ENCODE results near the gene KIF26B. TPM values are rescaled to one million over a fixed set of nuclear protein-coding genes. Genes with fewer than 3 reads are reported as not detected.

The KIF26B gene
- polyA plus RNA-seq, 2 of the 4 experiments (the other 2 are of a cell fraction), result 0.01 to 0.04 TPM

DNA sequence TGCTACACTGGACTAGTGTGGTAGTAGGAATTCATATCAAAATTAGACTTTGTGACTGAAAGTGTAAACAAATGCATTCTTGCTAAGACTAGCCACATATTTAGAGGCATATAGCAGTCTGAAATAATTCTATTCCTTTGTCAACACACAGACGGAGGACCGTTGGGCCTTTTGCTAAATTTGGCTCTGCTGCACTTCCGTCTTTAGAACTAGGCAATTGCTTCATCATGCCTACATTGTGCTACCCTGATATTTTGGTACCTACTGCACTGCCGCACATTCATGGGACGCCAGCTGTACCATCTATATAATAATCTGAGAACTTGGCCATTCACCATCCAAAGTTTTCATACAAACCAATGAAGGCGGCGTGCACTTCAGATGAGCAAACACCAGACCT lies 346.8 kb downstream of the KIF26B start (continued):
- TF ChIP-seq, protein P1, sequence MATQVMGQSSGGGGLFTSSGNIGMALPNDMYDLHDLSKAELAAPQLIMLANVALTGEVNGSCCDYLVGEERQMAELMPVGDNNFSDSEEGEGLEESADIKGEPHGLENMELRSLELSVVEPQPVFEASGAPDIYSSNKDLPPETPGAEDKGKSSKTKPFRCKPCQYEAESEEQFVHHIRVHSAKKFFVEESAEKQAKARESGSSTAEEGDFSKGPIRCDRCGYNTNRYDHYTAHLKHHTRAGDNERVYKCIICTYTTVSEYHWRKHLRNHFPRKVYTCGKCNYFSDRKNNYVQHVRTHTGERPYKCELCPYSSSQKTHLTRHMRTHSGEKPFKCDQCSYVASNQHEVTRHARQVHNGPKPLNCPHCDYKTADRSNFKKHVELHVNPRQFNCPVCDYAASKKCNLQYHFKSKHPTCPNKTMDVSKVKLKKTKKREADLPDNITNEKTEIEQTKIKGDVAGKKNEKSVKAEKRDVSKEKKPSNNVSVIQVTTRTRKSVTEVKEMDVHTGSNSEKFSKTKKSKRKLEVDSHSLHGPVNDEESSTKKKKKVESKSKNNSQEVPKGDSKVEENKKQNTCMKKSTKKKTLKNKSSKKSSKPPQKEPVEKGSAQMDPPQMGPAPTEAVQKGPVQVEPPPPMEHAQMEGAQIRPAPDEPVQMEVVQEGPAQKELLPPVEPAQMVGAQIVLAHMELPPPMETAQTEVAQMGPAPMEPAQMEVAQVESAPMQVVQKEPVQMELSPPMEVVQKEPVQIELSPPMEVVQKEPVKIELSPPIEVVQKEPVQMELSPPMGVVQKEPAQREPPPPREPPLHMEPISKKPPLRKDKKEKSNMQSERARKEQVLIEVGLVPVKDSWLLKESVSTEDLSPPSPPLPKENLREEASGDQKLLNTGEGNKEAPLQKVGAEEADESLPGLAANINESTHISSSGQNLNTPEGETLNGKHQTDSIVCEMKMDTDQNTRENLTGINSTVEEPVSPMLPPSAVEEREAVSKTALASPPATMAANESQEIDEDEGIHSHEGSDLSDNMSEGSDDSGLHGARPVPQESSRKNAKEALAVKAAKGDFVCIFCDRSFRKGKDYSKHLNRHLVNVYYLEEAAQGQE (IDR thresholded peaks at IDR 0.05), result no peak
- TF ChIP-seq TFCP2L1 (CRISPR knock-in tag; IDR thresholded peaks at IDR 0.05), result no peak

DNA sequence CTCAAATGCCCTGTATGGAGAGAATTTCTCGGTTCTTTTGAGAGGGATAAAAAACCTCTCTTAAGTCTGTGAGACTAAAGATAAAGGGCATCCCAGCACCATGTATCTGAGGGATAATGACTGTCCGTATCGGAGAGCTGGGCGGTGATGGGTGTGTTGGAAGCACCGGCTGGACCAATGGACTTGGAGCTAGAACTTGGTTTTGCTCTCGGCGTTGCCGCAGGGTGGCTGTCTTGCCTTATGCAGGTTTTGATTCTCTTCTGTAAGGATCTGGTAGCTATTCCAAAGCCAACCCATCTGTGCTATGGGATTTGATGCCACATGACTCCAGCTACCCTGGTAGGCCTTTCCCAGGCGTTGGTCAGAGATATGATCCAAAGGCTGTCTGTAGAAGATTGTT lies 348.8 kb downstream of the KIF26B start:
- Histone ChIP-seq H3K4me2 (no peak overlapping the region), H3K27ac (no peak overlapping the region), H3K4me3 (no peak overlapping the region), H3K4me1 (no peaks in the 10 kb centered on the region), H3K9me3 (no peaks in the 10 kb centered on the region)
- CTCF ChIA-PET, result interaction anchor here (1.1 kb wide), 1 partner anchor 13 kb away, joined by 3 read pairs; no protein-coding TSS in a partner anchor
- FAIRE-seq (no peak), DNase-seq (ENCODE audit: low read depth in 1 of 2, low spot score in 1 of 2) (no peak), ATAC-seq (no peak)
- POLR2A ChIA-PET, result no interaction called here
- TF ChIP-seq NFE2L2 (conservative IDR thresholded peaks at IDR 0.05; ENCODE audit: low read length), result no peak
- TF ChIP-seq HEYL (CRISPR knock-in tag; IDR thresholded peaks at IDR 0.05), result no peak
- TF ChIP-seq POLR2AphosphoS2 (conservative IDR thresholded peaks at IDR 0.05; ENCODE audit: low read length), result no peak
- TF ChIP-seq BHLHE40 (IDR thresholded peaks at IDR 0.05; ENCODE audit: low read depth, low read length), result no peak
- 60% methylated on average over 9 of the region's 9 CpGs for WGBS (ENCODE audit: missing lambda C conversion rate)

DNA sequence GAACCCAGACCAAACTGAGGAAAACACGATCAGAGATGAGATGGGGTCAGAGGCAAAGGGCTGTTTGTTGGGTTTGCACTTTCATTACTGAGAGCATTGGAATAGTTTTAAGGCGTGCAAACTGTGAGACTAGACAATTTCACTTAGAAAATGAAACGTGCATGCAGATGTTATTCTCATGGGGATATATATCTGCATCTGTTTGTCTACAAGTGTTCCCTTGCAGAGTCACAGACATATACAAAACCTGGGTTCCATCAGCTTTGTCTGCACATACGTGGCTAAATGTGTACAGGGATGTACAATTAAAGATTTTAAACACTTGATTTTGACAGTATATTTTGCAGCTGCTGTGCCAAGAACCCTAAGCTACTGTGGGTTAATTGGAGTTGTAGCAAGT lies 355.4 kb downstream of the KIF26B start:
- TF ChIP-seq, protein P2, sequence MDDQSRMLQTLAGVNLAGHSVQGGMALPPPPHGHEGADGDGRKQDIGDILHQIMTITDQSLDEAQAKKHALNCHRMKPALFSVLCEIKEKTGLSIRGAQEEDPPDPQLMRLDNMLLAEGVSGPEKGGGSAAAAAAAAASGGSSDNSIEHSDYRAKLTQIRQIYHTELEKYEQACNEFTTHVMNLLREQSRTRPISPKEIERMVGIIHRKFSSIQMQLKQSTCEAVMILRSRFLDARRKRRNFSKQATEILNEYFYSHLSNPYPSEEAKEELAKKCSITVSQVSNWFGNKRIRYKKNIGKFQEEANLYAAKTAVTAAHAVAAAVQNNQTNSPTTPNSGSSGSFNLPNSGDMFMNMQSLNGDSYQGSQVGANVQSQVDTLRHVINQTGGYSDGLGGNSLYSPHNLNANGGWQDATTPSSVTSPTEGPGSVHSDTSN (IDR thresholded peaks at IDR 0.05), result no peak
- TF ChIP-seq GATA3 (IDR thresholded peaks at IDR 0.05; ENCODE audit: borderline replicate concordance) (no peak), RCOR1 (IDR thresholded peaks at IDR 0.05; ENCODE audit: low read depth, low read length) (no peak), FOXS1 (CRISPR knock-in tag; IDR thresholded peaks at IDR 0.05) (no peak)
- Histone ChIP-seq H3K27ac (no peak overlapping the region), H3K4me2 (no peak overlapping the region), H3K4me3 (no peak overlapping the region), H3K9me3 (no peaks in the 10 kb centered on the region), H3K4me1 (no peaks in the 10 kb centered on the region)
- FAIRE-seq (no peak), DNase-seq (ENCODE audit: low read depth in 1 of 2, low spot score in 1 of 2) (no peak), ATAC-seq (no peak)
- WGBS (ENCODE audit: missing lambda C conversion rate), result 5% methylated on average over 4 of the region's 4 CpGs
- ChIA-PET CTCF (interaction anchor here (1.7 kb wide), 1 partner anchor 12 kb away, joined by 3 read pairs; no protein-coding TSS in a partner anchor), POLR2A (no interaction called here)

DNA sequence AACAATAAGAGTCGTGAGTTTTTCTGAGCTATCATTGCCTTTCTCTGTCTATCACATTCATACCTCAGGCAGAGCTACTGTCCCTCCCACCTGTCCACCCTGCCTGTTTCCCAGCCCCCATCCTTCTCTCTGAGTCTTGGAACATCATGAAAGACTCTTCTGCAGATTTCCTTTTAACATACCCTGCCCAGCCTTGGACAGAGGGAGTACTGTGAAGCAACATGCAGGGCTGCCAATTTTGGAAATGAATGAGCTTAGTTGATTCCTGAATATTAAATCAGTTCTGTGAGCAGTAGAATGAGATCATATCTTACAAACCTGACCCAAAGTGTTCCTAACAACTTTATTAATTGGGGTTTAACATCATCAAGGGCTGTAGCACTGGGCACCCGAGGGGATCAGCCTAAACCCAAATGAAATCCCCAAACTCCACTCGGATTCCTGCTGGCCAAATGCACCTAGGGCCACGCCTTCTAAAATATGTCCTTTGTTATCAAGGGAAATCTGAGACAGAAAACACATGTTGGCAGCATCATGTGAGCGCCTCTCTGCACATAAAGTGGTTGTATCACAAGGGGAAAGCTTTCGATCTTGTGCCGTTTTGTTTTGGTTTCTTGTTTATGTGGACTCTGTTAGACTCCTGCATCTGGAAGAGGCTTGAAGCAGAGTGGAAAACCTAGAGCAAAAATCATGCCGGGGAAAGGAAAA lies 357.6 kb downstream of the KIF26B start:
- ATAC-seq (no peak), FAIRE-seq (no peak), DNase-seq (ENCODE audit: low read depth in 1 of 2, low spot score in 1 of 2) (no peak)
- ChIA-PET POLR2A (no interaction called here), CTCF (interaction anchor here (1.0 kb wide), 1 partner anchor 23 kb away, joined by 3 read pairs; no protein-coding TSS in a partner anchor)
- H3K4me1 ChIP-seq, result no peaks in the 10 kb centered on the region
- no peak overlapping the region for H3K4me3 ChIP-seq
- TF ChIP-seq, protein P2 (IDR thresholded peaks at IDR 0.05), result no peak
- TF ChIP-seq RCOR1 (IDR thresholded peaks at IDR 0.05; ENCODE audit: low read depth, low read length), result no peak
- no peak for TF ChIP-seq ESRRA (IDR thresholded peaks at IDR 0.05; ENCODE audit: borderline replicate concordance, low read length)
- no peak for TF ChIP-seq GATA3 (IDR thresholded peaks at IDR 0.05; ENCODE audit: borderline replicate concordance)
- TF ChIP-seq, protein P3, sequence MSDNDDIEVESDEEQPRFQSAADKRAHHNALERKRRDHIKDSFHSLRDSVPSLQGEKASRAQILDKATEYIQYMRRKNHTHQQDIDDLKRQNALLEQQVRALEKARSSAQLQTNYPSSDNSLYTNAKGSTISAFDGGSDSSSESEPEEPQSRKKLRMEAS (IDR thresholded peaks at IDR 0.05), result no peak
- TF ChIP-seq RARB (CRISPR knock-in tag; IDR thresholded peaks at IDR 0.05), result no peak
- no peak for TF ChIP-seq MYC (IDR thresholded peaks at IDR 0.05; ENCODE audit: borderline replicate concordance, low read length)
- TF ChIP-seq RFX5 (IDR thresholded peaks at IDR 0.05), result no peak
- no peak for TF ChIP-seq TFCP2L1 (CRISPR knock-in tag; IDR thresholded peaks at IDR 0.05)
- TF ChIP-seq, protein P4, sequence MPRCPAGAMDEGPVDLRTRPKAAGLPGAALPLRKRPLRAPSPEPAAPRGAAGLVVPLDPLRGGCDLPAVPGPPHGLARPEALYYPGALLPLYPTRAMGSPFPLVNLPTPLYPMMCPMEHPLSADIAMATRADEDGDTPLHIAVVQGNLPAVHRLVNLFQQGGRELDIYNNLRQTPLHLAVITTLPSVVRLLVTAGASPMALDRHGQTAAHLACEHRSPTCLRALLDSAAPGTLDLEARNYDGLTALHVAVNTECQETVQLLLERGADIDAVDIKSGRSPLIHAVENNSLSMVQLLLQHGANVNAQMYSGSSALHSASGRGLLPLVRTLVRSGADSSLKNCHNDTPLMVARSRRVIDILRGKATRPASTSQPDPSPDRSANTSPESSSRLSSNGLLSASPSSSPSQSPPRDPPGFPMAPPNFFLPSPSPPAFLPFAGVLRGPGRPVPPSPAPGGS (IDR thresholded peaks at IDR 0.05), result no peak
- H3K4me2 ChIP-seq, result peak overlapping the region; percentile 12; the same call in 1 of the 3 replicates
- H3K9me3 ChIP-seq, result no peaks in the 10 kb centered on the region
- WGBS (ENCODE audit: missing lambda C conversion rate), result 22% methylated on average over 8 of the region's 8 CpGs
- H3K27ac ChIP-seq, result no peak overlapping the region

Data from A549 (cell line).